ENCODE data around the gene PNPLA5. TPM values are rescaled to one million over a fixed set of nuclear protein-coding genes. Genes with fewer than 3 reads are reported as not detected.

The PNPLA5 gene
- total RNA-seq, 1 experiment from 2014 or later: not detected

- no peak for DNase-seq (ENCODE audit: low read depth)
These were observed 10.3 kb upstream of the PNPLA5 start for GRCh38 chr22:43901976-43902643.

GRCh38 chr22:43900206-43900605, 8.4 kb upstream of the PNPLA5 start:
- DNase-seq (ENCODE audit: low read depth): no peak

GRCh38 chr22:43897751-43898261, 6.0 kb upstream of the PNPLA5 start:
- peak; percentile 51 for DNase-seq (ENCODE audit: low read depth)

- DNase-seq (ENCODE audit: low read depth): no peak
These were observed 4.3 kb upstream of the PNPLA5 start for GRCh38 chr22:43895986-43896645.

GRCh38 chr22:43894122-43894521, 2.3 kb upstream of the PNPLA5 start:
- DNase-seq (ENCODE audit: low read depth): no peak

GRCh38 chr22:43893266-43893665, 1.5 kb upstream of the PNPLA5 start:
- DNase-seq (ENCODE audit: low read depth): no peak

GRCh38 chr22:43892183-43892894, 526 bp upstream of the PNPLA5 start:
- no peak for DNase-seq (ENCODE audit: low read depth)

GRCh38 chr22:43890901-43891331, 897 bp downstream of the PNPLA5 start:
- DNase-seq (ENCODE audit: low read depth): no peak

GRCh38 chr22:43889860-43890253, 2.0 kb downstream of the PNPLA5 start:
- peak; percentile 29 for DNase-seq (ENCODE audit: low read depth)

- no peak for DNase-seq (ENCODE audit: low read depth)
These were observed 2.5 kb downstream of the PNPLA5 start for GRCh38 chr22:43889201-43889859.

GRCh38 chr22:43888740-43889139, 3.1 kb downstream of the PNPLA5 start:
- DNase-seq (ENCODE audit: low read depth): no peak

- DNase-seq (ENCODE audit: low read depth): no peak
These were observed 4.4 kb downstream of the PNPLA5 start for GRCh38 chr22:43887391-43887790.

- no peak for DNase-seq (ENCODE audit: low read depth)
These were observed 5.6 kb downstream of the PNPLA5 start for GRCh38 chr22:43886231-43886630.

- DNase-seq (ENCODE audit: low read depth): no peak
These were observed 6.0 kb downstream of the PNPLA5 start for GRCh38 chr22:43885786-43886185.

- DNase-seq (ENCODE audit: low read depth): no peak
These were observed 6.5 kb downstream of the PNPLA5 start for GRCh38 chr22:43885319-43885671.

- DNase-seq (ENCODE audit: low read depth): peak; percentile 40
These were observed 7.1 kb downstream of the PNPLA5 start for GRCh38 chr22:43884600-43885318.

- no peak for DNase-seq (ENCODE audit: low read depth)
These were observed 7.9 kb downstream of the PNPLA5 start for GRCh38 chr22:43883719-43884415.

GRCh38 chr22:43883012-43883661, 8.7 kb downstream of the PNPLA5 start:
- DNase-seq (ENCODE audit: low read depth): peak; percentile 73

- DNase-seq (ENCODE audit: low read depth): no peak
These were observed 9.6 kb downstream of the PNPLA5 start for GRCh38 chr22:43882122-43882767.
